BJ (cell line): ENCODE measurements around the gene ZMYM1. TPM values are rescaled to one million over a fixed set of nuclear protein-coding genes. Genes with fewer than 3 reads are reported as not detected.
"Not testable (repeated sequence)": the region's sequence is repeated elsewhere in the genome, so short reads cannot be mapped to it uniquely, and the experiment has no call there.

Experiments
- CTCF ChIA-PET: fragments of 350-600 bp; formaldehyde crosslinking; extraction: SDS; loops from one replicate; lab custom pipeline; 2021; ENCODE audit warnings: antibody characterized with exemption, inconsistent platforms; lab: Yijun Ruan, JAX
- POLR2A ChIA-PET: fragments of 300-600 bp; sonication (Branson Sonifier 250); formaldehyde crosslinking; extraction: SDS; loops from one replicate; lab custom pipeline; 2021; ENCODE audit warnings: antibody characterized with exemption; lab: Charles Lee
- DNase-seq: peaks from one replicate; pipeline ENCODE4 v3.0.0-alpha.2; 2011; ENCODE audit warnings: low read depth
- H3K27me3 ChIP-seq: 2 replicates; pipeline ENCODE4 v1.6.0; 2011; ENCODE audit warnings: low read length; ENCODE audit not compliant: control insufficient read depth, insufficient read depth
- H3K36me3 ChIP-seq: 2 replicates; pipeline ENCODE4 v1.5.1; 2011; ENCODE audit warnings: low read length; ENCODE audit not compliant: control insufficient read depth, insufficient read depth
- H3K4me3 ChIP-seq: 2 replicates; pipeline ENCODE4 v1.5.1; 2011; ENCODE audit warnings: low read depth, mild to moderate bottlenecking, control low read depth, low read length
- polyA plus RNA-seq: library from polyadenylated mRNA; depleted of rRNA; stranded (reverse); fragments of >200 nt; gene quantifications from 2 replicates; pipeline ENCODE4 v1.2.3, GENCODE V29; 2011
- TF ChIP-seq, protein P1 (sequence below): IDR thresholded peaks from 2 replicates; pipeline ENCODE4 v1.5.1; 2011; ENCODE audit warnings: low read depth, mild to moderate bottlenecking, control low read depth, inconsistent platforms, low read length, moderate library complexity; ENCODE audit not compliant: insufficient read depth

Gene ZMYM1
- polyA plus RNA-seq, 1 experiment = 7.0 TPM

DNA sequence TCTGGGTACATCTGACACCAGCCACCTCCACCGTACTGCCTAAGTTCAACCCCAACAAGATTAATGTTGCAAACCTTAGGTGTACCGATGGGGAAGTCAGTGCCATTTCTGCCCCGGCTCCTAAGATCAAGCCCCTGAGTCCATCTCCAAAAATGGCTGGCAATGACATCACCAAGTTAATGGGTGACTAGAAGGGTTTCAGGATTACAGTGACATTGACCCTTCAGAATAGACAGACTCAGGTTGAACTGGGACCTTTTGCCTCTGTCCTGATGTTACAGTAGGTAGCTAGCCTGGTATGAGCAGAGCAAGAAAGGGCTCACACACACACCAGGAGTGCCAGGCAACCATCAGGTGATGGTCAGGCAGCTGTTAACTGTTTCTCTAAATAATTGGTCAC lies 25.8 kb upstream of the ZMYM1 start:
- Histone ChIP-seq H3K27me3 (no peaks in the 10 kb centered on the region), H3K4me3 (no peak overlapping the region), H3K36me3 (no peaks in the 10 kb centered on the region)
- ChIA-PET CTCF (no interaction called here), POLR2A (no interaction called here)
- TF ChIP-seq, protein P1, sequence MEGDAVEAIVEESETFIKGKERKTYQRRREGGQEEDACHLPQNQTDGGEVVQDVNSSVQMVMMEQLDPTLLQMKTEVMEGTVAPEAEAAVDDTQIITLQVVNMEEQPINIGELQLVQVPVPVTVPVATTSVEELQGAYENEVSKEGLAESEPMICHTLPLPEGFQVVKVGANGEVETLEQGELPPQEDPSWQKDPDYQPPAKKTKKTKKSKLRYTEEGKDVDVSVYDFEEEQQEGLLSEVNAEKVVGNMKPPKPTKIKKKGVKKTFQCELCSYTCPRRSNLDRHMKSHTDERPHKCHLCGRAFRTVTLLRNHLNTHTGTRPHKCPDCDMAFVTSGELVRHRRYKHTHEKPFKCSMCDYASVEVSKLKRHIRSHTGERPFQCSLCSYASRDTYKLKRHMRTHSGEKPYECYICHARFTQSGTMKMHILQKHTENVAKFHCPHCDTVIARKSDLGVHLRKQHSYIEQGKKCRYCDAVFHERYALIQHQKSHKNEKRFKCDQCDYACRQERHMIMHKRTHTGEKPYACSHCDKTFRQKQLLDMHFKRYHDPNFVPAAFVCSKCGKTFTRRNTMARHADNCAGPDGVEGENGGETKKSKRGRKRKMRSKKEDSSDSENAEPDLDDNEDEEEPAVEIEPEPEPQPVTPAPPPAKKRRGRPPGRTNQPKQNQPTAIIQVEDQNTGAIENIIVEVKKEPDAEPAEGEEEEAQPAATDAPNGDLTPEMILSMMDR = no peak
- DNase-seq = no peak

DNA sequence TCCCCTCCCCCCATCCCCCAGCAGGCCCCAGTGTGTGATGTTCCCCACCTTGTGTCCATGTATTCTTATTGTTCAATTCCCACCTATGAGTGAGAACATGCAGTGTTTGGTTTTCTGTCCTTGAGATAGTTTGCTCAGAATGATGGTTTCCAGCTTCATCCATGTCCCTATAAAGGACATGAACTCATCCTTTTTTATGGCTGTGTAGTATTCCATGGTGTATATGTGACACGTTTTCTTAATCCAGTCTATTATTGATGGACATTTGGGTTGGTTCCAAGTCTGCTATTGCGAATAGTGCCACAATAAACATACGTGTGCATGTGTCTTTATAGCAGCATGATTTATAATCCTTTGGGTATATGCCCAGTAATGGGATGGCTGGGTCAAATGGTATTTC lies 24.9 kb upstream of the ZMYM1 start:
- H3K27me3 ChIP-seq, CTCF ChIA-PET, DNase-seq, H3K36me3 ChIP-seq, POLR2A ChIA-PET, H3K4me3 ChIP-seq: not testable (repeated sequence)

DNA sequence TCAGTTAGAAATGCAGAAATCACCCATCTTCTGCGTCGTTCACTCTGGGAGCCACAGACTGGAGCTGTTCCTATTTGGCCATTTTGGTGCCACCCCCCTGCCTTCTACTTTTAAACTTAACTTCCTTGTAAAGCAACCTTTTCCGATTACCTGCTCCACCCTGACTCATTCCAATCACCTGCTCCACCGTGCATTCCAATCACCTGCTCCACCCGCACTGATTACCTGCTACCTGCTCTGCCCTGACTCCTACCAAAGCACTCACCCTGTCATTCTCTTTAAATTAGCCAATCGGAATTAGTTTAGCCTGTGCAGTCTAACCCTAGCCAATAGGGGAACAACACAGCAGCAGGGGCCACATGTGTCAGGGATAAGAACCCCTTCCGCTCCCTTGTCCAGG lies 20.9 kb upstream of the ZMYM1 start:
- POLR2A ChIA-PET, H3K4me3 ChIP-seq, DNase-seq, H3K36me3 ChIP-seq, CTCF ChIA-PET, H3K27me3 ChIP-seq: not testable (repeated sequence)

DNA sequence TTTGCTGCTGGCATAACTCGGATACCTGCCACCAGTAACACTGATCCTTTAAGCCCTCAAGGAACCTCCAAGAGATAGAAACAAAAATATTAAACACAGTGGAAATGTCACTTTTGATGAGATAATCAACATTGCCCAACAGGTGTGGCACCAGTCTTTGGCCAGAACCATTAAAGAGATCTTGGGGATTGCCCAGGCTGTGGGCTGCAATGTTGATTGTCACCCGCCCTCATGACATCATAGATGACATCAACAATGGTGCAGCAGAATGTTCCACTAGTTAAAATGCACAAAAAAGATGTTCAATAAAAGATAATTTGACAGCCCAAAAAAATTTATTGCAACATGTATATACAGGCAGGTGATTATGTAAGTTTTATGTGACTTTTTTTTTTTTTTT lies 20.2 kb upstream of the ZMYM1 start:
- H3K36me3 ChIP-seq = no peaks in the 10 kb centered on the region
- ChIA-PET CTCF (no interaction called here), POLR2A (no interaction called here)
- H3K4me3 ChIP-seq = no peak overlapping the region
- TF ChIP-seq, protein P1 = no peak
- no peaks in the 10 kb centered on the region for H3K27me3 ChIP-seq
- DNase-seq = no peak

DNA sequence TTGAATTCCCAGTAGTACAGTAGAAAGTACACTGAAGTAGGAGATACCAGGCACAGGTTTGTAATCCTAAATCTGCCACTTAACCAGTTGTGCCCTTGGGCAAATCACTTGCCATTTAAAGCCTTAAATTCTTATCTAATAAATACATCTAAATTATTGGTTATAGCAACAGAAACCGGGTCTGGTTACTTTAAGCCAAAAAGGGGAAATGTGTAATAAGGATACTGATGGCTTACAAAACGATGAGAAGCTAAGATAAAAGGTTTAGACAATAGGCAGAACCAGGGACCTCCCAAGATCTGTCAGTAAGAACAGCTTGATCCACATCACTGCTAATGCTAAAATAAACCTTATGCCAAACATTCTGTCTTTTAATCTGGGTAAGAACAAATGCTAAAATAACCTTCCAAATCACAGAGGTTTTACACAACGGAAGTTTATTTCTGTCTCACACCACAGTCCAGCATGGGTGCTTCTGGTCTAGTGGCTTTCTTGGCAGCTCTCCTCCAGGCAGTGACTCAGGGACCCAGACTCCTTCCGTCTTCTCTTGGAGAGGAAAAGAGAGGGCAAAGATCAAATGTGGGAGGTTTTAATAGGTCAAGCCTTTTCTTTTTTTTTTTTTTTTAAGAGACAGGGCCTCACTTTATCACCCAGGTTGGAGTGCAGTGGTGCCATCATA lies 16.5 kb upstream of the ZMYM1 start:
- no peak for DNase-seq
- TF ChIP-seq, protein P1 = no peak
- POLR2A ChIA-PET = no interaction called here
- H3K4me3 ChIP-seq = no peak overlapping the region
- H3K36me3 ChIP-seq = no peaks in the 10 kb centered on the region
- H3K27me3 ChIP-seq = no peaks in the 10 kb centered on the region
- CTCF ChIA-PET = no interaction called here

DNA sequence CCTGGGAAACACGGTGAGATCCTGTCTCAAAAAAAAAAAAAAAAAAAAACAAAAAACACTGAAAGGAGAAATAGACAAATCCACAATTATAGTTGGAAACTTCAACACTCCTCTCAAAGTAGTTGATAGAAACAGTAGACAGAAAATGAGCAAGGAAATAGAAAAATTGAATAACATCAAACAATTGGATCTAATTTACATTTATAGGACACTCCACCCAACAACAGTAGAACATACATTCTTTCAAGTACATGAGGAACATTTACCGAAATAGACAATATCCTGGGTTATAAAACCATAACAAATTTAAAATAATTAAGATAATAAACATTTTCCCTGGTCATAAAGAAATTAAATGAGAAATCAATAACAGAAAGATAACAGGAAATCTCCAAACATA lies 14.9 kb upstream of the ZMYM1 start:
- TF ChIP-seq, protein P1 = no peak
- Histone ChIP-seq H3K4me3 (no peak overlapping the region), H3K27me3 (no peaks in the 10 kb centered on the region), H3K36me3 (no peaks in the 10 kb centered on the region)
- no peak for DNase-seq
- ChIA-PET POLR2A (no interaction called here), CTCF (no interaction called here)
